ENCODE results near the gene MLF2. TPM values are rescaled to one million over a fixed set of nuclear protein-coding genes. Genes with fewer than 3 reads are reported as not detected.

MLF2 gene, protein sequence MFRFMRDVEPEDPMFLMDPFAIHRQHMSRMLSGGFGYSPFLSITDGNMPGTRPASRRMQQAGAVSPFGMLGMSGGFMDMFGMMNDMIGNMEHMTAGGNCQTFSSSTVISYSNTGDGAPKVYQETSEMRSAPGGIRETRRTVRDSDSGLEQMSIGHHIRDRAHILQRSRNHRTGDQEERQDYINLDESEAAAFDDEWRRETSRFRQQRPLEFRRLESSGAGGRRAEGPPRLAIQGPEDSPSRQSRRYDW
- total RNA-seq = 184 and 213 TPM in 2 replicates

DNA sequence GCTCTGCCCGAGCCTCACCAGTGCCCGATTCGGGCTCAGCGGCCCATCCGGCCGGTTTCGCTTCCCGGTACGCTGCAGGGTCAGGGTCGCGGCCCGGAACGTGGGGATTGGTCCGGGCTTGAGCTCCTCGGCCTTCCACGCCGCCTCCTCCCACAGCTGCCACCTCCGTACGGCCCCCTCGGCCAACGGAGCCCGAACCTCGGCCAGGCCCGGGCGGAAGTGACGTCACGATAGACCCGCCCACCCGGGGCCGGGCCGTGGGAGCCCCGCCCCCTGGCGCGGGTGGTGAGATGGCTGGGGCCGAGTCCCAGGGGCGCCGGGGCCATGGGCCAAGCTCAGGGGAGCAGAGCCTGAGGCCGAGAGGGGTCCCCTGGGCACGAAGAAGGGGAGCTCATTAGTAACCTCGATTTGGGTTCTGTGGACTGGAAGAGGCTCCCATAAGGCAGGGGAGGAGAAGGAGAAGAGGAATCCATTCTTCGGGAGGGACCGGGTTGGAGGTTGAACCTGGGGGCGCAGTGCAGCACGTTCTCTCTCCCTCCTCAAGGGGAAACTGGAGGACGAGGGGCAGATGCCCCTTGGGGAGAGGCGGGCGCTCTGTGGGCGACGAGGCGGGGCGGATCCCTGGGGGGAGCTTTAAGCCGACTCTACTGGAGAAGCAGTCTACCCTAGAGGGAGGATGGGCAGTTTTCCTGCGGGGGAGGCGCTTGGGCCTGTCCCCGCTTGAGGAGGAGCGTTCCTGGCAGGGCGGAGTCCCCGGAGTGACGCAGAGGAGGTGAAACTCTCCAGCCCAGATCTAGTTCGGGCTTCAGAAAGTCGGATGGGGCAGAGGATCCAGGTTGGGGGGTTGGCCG is at the start of gene MLF2:
MLF2 (minus strand) TSS at position 221 of the 851 bp plus-strand sequence. CDS start 807 bp downstream, outside the sequence.

DNA sequence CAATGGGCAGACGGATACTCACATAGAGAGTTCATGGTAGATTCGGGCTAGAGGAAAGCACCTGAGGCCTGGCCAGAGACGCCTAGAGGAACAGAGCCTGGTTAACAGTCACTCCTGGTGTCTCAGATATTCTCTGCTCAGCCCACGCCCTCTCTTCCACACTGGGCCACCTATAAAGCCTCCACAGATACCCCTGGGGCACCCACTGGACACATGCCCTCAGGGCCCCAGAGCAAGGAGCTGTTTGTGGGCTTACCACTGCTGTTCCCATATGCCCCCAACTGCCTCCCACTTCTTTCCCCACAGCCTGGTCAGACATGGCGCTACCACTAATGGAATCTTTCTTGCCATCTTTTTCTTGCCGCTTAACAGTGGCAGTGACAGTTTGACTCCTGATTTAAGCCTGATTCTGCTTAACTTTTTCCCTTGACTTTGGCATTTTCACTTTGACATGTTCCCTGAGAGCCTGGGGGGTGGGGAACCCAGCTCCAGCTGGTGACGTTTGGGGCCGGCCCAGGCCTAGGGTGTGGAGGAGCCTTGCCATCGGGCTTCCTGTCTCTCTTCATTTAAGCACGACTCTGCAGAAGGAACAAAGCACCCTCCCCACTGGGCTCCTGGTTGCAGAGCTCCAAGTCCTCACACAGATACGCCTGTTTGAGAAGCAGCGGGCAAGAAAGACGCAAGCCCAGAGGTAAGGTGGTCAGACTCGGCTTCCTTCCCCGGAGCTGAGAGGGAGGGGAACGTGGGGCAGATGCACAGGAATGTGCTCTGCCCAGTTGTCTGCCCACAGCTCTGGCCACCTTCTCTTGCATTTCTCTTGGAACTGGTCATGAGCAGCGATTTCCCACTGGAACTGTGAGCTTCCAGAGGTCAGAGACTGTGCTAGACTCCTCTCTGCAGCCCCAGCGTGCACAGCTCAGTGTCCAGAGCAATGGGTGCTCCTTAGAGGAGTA is 36.3 kb upstream of the MLF2 start, which contains the start of gene CD4:
CD4 (plus strand) TSS at position 557 of the 953 bp plus-strand sequence. CDS start 10,611 bp downstream, outside the sequence.

DNA sequence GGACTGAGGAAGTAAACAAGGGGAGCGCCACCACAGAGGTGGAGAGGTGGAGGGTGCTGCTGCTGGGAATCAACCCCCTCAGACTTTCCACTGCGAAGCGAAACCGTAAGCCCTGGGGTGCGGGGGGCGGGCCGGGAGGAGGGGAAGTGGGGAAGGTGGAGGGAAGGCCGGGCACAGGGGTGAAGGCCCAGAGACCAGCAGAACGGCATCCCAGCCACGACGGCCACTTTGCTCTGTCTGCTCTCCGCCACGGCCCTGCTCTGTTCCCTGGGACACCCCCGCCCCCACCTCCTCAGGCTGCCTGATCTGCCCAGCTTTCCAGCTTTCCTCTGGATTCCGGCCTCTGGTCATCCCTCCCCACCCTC is 19.4 kb upstream of the MLF2 start, which contains the start of gene LAG3:
LAG3 (plus strand) TSS at position 190 of the 365 bp plus-strand sequence. CDS start 333 bp downstream, outside the sequence.

DNA sequence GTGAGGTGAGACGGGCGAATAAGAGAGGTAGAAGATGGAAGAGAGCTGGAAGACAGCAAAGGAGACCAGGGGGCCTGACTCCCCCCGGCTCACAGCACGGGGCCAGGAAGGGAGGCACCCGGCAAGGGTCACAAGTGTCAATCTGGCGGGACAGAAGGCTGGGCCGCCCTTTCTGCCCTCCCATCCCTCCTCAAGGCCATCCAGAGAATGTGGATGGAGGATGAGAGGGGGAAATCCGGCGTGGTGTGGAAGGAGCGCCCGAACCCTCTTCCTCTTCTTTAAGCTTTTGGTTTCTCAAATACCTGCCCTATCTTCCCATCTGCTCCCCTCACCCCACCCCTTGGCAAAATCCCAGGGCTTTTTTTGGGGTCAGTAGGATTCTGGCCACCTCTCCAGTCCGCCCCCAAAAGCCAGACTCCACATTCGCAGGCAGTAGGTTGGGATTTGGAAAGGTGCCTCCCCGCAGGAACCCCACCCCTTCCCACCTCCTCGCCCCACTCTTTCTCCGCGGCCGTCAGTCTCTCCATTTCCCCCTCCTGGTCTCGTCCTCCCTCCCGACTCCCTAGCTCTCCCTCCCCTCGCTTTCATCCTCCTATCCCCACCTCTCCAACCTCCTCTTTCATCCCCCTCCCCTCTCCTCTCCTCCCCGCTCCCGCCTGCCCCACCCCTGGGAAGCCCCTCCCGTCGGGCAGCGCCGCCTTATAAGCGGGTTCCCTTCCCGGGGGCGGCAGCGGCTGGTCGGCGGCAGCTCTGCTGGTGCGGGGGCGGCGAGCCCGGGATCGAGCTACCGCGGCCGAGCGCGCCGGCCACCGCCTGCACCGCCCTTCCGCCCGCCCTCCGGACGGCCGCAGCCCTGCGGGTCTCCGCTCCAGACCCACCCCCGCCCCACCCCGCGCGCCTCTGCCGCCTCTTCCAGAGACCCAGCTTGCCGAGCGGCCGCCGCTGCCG is 13.0 kb upstream of the MLF2 start, which contains the start of gene PTMS:
PTMS (plus strand) TSS at position 730 of the 948 bp plus-strand sequence. CDS start 343 bp downstream, outside the sequence.

DNA sequence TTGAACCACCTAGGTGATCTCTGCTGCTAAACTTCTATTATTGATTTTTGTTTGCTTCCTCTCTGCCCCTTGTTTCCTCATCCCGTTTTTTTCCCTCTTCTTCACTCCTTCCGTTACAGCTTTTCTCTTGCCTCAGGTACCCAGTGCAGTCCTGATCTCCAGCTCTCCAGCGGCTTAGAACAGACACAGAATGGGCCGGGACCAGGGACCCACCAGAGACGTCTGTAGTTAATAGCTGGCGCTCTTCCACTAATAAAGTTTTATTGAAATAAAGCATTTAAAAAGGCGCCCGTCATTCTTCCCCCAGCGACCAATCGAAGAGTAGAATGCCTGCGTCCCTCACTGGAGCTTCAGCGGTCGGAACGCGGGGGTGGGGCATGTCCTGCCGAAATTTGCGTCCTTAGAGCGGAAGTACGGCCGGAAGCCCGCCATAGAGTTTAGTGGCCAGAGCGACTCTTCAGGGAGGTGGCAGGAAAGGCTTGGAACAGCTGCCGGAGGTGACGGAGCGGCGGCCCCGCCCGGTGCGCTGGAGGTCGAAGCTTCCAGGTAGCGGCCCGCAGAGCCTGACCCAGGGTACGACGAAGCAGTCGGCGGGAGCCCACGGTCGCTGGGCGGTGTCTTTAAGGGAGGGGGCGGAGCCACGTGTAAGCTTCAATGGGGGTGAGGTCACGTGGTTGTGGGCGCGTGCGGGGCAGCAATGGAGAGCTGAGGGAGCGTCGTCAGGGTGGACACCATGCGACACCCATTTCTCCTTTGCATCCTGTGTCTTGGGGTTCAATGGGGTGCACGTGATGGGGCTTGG is 29.1 kb downstream of the MLF2 start, which contains the start of gene COPS7A:
COPS7A (plus strand) TSS at position 440 of the 802 bp plus-strand sequence. CDS start 611 bp downstream, outside the sequence.

DNA sequence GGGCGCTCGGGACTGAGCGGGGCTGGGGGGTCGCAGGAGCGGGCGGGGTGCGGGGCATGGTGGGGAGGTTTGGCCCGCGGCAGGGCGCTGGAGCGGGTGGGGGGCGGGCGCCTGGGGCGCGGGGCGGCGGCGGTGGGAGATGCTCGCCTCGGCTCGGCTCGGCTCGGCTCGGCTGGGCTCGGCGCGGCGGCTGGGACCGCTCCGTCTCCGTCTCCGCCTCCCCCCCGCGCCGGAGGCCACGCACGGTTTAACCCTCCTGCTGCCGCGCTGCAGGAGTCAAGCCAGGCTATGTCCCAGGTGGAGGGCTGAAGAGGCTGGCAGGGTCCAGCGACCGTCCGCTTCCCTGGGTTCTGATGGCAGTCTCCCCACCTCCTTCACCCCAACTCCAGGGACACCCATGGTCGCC is 52.3 kb downstream of the MLF2 start, which contains the start of gene PIANP:
PIANP (minus strand) TSS at position 170 of the 406 bp plus-strand sequence. CDS start 2,754 bp downstream, outside the sequence.

Other genes with a start within 250 kb of the MLF2 start
- 7,061 and 9,871 TPM in 2 replicates for gene GAPDH, start 218.6 kb downstream of the MLF2 start, total RNA-seq
- gene IFFO1, start 197.1 kb downstream of the MLF2 start, total RNA-seq = 10.4 and 11.8 TPM in 2 replicates
- 20.8 and 32.5 TPM in 2 replicates for gene NOP2, start 184.8 kb downstream of the MLF2 start, total RNA-seq
- 195 and 243 TPM in 2 replicates for gene CHD4, start 145.8 kb downstream of the MLF2 start, total RNA-seq
- not detected in 2 replicates for gene LPAR5, start 117.2 kb downstream of the MLF2 start, total RNA-seq
- 0.46 TPM in 1 of 2 replicates, not detected in the other for gene ACRBP, start 105.7 kb downstream of the MLF2 start, total RNA-seq
- gene ING4, start 90.0 kb downstream of the MLF2 start, total RNA-seq = 26.4 and 36.8 TPM in 2 replicates
- 11.0 and 20.2 TPM in 2 replicates for gene ZNF384, start 63.8 kb downstream of the MLF2 start, total RNA-seq
- 0.23 and 0.30 TPM in 2 replicates for gene PIANP, start 52.3 kb downstream of the MLF2 start, total RNA-seq
- 78.9 and 83.4 TPM in 2 replicates for gene COPS7A, start 29.1 kb downstream of the MLF2 start, total RNA-seq
- gene PTMS, start 13.2 kb upstream of the MLF2 start, total RNA-seq = 37.4 and 109 TPM in 2 replicates
- gene LAG3, start 19.4 kb upstream of the MLF2 start, total RNA-seq = 0.05 TPM in 1 of 2 replicates, not detected in the other
- gene CD4, start 36.4 kb upstream of the MLF2 start, total RNA-seq = 1.0 and 1.5 TPM in 2 replicates
- gene GPR162, start 68.7 kb upstream of the MLF2 start, total RNA-seq = 2.1 and 2.6 TPM in 2 replicates
- gene P3H3, start 75.3 kb upstream of the MLF2 start, total RNA-seq = 216 and 275 TPM in 2 replicates
- 3.6 and 4.7 TPM in 2 replicates for gene GNB3, start 87.8 kb upstream of the MLF2 start, total RNA-seq
- 2.1 and 8.1 TPM in 2 replicates for gene CDCA3, start 98.1 kb upstream of the MLF2 start, total RNA-seq
- gene USP5, start 99.0 kb upstream of the MLF2 start, total RNA-seq = 87.9 and 120 TPM in 2 replicates
- 1,296 and 1,307 TPM in 2 replicates for gene TPI1, start 114.4 kb upstream of the MLF2 start, total RNA-seq
- gene SPSB2, start 120.2 kb upstream of the MLF2 start, total RNA-seq = 2.6 and 5.0 TPM in 2 replicates
- 8.8 and 14.6 TPM in 2 replicates for gene LRRC23, start 151.7 kb upstream of the MLF2 start, total RNA-seq
- gene ENO2, start 161.4 kb upstream of the MLF2 start, total RNA-seq = 78.1 and 80.9 TPM in 2 replicates
- gene ATN1, start 174.8 kb upstream of the MLF2 start, total RNA-seq = 20.2 and 26.3 TPM in 2 replicates
- gene RNU7-1, start 190.7 kb upstream of the MLF2 start, total RNA-seq = not detected in 2 replicates
- 47.2 and 210 TPM in 2 replicates for gene C12orf57, start 190.9 kb upstream of the MLF2 start, total RNA-seq
- not detected in 2 replicates for gene PTPN6, start 198.2 kb upstream of the MLF2 start, total RNA-seq
- 105 and 148 TPM in 2 replicates for gene PHB2, start 217.5 kb upstream of the MLF2 start, total RNA-seq
- 45.7 and 48.1 TPM in 2 replicates for gene EMG1, start 217.8 kb upstream of the MLF2 start, total RNA-seq